WERI-Rb-1 (cell line): ENCODE measurements around the gene PTPRH.

Experiments used
- DNase-seq: peaks from one replicate; pipeline ENCODE4 v3.0.0-alpha.2; 2020
- H3K27ac ChIP-seq: fragments of 250-450 bp; sonication (Bioruptor Pico); 2 replicates; pipeline ENCODE4 v1.5.1; 2020; ENCODE audit warnings: mild to moderate bottlenecking, moderate library complexity
- H3K27me3 ChIP-seq: fragments of 250-450 bp; sonication (Bioruptor Pico); 2 replicates; pipeline ENCODE4 v1.5.1; 2021; ENCODE audit warnings: mild to moderate bottlenecking, low read depth, moderate library complexity; ENCODE audit not compliant: insufficient read depth, severe bottlenecking
- H3K36me3 ChIP-seq: fragments of 250-450 bp; sonication (Bioruptor Pico); 2 replicates; pipeline ENCODE4 v1.5.1; 2020; ENCODE audit warnings: mild to moderate bottlenecking, moderate library complexity
- H3K4me3 ChIP-seq: 2 replicates; pipeline ENCODE4 v1.5.1; 2011; ENCODE audit warnings: low read depth, mild to moderate bottlenecking, control low read depth, low read length
- H3K9me3 ChIP-seq: fragments of 250-450 bp; sonication (Bioruptor Pico); 2 replicates; pipeline ENCODE4 v1.5.1; 2021; ENCODE audit warnings: mild to moderate bottlenecking, moderate library complexity; ENCODE audit not compliant: severe bottlenecking
- TF ChIP-seq, protein P1 (sequence below): IDR thresholded peaks from 2 replicates; pipeline ENCODE4 v1.5.1; 2011; ENCODE audit warnings: low read depth, mild to moderate bottlenecking, control low read depth, inconsistent platforms, low read length

PTPRH gene

DNA sequence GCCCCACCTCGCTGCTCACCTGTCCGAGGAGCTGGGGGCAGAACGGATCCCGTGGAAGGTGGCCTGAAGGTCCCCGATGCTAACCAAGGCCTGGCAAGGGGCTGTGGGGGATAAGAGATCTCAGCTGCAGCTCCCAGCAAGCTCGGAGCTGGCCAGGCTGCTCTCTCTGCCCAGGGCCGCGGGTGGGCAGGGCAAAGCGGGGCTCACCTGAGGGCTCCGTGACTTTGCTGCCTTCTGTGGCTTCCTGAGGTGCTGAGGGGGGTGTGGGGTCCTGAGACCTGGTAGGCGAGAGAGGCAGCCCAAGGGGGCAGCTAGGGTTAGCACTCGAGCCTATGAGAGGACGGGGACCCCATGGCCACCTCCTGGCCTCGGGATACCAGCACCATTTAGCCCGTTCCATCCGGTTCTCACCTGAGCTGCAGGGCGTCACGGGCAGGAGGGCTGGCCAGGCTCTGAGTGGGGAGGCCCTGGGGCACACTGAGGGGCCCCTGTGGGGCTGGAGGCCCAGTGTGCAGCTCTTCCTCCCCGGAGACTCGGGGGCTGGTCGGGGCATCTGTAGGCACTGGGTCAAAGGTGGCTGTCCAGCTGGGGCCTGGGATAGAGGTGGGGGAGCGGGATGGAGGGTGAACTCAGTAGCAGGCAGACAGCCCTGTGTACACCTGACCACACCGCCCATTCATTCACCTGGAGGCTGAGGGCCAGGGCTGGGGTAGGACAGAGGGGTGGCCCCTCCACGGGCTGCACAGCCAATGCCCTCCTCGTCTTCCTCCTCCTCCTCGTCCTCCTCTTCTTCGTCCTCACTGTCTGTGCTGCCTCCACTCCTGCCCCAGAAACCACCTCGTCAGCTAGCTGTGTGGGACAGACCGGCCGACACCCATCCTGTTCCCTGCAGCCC, 22.3 kb upstream of the PTPRH start:
- Histone ChIP-seq H3K4me3 (no peak overlapping the region), H3K9me3 (no peaks in the 10 kb centered on the region), H3K27ac (no peak overlapping the region), H3K27me3 (no peaks in the 10 kb centered on the region), H3K36me3 (peaks cover 60% of the 10 kb centered on the region)
- TF ChIP-seq, protein P1, sequence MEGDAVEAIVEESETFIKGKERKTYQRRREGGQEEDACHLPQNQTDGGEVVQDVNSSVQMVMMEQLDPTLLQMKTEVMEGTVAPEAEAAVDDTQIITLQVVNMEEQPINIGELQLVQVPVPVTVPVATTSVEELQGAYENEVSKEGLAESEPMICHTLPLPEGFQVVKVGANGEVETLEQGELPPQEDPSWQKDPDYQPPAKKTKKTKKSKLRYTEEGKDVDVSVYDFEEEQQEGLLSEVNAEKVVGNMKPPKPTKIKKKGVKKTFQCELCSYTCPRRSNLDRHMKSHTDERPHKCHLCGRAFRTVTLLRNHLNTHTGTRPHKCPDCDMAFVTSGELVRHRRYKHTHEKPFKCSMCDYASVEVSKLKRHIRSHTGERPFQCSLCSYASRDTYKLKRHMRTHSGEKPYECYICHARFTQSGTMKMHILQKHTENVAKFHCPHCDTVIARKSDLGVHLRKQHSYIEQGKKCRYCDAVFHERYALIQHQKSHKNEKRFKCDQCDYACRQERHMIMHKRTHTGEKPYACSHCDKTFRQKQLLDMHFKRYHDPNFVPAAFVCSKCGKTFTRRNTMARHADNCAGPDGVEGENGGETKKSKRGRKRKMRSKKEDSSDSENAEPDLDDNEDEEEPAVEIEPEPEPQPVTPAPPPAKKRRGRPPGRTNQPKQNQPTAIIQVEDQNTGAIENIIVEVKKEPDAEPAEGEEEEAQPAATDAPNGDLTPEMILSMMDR, result no peak
- DNase-seq, result no peak

DNA sequence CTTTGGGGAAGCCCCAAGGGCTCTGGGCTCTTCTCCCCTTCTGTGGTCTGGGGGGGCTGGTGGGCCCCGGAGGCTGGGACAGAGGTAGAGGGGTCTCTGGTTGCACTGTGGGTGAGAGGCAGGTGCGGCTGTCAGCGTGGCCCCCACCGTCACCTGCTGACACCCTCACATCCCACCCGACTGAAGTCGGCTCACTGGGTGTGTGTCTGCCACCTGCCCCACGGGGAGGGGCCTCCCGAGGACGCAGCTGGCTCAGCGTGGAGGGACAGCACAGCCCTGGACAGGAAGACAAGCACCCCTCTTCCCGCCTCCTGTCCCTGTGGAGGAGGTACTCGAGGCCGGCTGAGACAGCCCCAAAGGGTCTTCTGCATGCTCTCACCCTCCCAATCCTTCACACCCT, 21.5 kb upstream of the PTPRH start:
- Histone ChIP-seq H3K36me3 (peaks cover 56% of the 10 kb centered on the region), H3K9me3 (no peaks in the 10 kb centered on the region), H3K27ac (no peak overlapping the region), H3K4me3 (no peak overlapping the region), H3K27me3 (no peaks in the 10 kb centered on the region)
- no peak for DNase-seq
- TF ChIP-seq, protein P1, result no peak

DNA sequence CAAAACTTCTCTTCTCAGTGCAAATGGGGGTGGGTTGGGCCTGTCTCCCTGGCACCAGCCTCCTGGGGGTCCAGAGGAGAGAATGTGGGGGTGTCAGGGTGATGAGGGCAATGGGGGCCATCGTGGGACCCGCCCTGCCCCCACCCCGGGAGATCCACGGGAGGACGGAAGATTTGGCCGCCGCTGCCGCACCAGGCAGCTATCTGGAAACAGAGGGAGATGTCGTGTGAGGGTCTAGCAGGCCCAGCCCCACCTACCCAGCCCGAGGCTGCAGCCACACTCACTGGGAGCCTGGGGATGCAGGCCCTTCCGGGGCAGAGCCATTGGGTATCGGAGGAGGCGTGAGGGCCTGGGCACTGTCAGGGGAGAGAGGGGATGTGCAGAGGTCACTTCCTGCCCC, 21.0 kb upstream of the PTPRH start:
- no peak for DNase-seq
- no peak overlapping the region for H3K27ac ChIP-seq
- TF ChIP-seq, protein P1, result no peak
- H3K4me3 ChIP-seq, result no peak overlapping the region
- no peaks in the 10 kb centered on the region for H3K27me3 ChIP-seq
- H3K36me3 ChIP-seq, result peaks cover 56% of the 10 kb centered on the region
- H3K9me3 ChIP-seq, result no peaks in the 10 kb centered on the region

DNA sequence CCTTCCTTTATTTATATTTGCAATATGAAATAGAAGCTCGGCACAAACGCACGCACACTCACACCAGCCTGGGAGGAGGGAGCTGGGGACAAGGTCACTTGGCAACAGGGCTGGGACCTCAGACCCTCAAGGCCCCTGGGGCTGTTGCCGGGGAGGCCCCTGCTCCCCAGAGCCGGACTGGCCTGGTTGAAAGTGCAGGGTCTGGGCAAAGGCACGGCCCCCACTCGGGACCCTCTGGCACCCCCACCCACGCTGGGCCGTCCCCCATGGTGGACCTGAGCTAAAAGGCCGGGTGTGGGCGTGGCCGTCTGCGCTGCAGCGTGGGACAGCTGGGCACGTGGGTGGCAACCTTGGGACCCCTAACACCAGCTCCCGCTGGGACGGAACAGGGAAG, 20.5 kb upstream of the PTPRH start:
- H3K4me3 ChIP-seq, result no peak overlapping the region
- no peaks in the 10 kb centered on the region for H3K9me3 ChIP-seq
- TF ChIP-seq, protein P1, result no peak
- no peaks in the 10 kb centered on the region for H3K27me3 ChIP-seq
- H3K36me3 ChIP-seq, result peaks cover 56% of the 10 kb centered on the region
- no peak overlapping the region for H3K27ac ChIP-seq
- no peak for DNase-seq

DNA sequence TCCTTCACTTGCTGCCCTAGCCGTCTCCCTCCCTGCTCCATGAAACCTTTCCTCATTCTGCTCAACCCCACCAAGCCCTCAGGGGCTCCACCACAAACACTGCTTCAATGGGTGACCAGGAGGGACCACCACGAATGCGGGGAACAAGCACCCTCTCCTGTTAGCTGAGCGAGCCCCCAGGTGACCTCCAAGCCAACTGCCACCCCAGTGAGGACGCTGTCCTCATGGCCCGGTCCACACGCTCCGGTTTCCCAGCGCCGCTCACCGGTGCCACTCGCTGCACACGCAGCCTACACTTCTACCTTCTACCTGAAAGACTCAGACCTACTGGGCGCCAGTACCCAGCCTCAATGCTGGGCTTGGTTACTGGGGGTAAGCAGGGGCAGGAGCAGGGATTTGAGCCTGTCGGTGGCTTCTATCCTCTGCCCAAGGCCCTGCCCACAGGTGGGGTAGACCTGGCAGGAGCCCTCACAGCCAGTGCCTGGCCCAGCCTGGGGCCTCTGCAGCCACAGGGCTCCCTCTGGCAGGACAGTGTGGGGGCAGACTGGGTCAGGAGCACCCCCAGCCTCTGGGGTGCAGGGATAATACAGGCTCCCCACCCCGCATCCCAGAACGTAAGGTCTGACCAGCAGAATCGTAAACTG, 20.0 kb upstream of the PTPRH start:
- Histone ChIP-seq H3K27me3 (no peaks in the 10 kb centered on the region), H3K4me3 (no peak overlapping the region), H3K36me3 (peaks cover 53% of the 10 kb centered on the region)

More for the DNA sequence above, 20.0 kb upstream of the PTPRH start:
- TF ChIP-seq, protein P1, result no peak
- Histone ChIP-seq H3K9me3 (no peaks in the 10 kb centered on the region), H3K27ac (no peak overlapping the region)
- no peak for DNase-seq
